CD4-positive, alpha-beta T cell treated with Interleukin-15 for 4 hours (primary cell): ENCODE measurements around the gene PPHLN1.
A peak's percentile ranks its signal among the peaks of the same experiment; 100 is the strongest.

Experiments used
- DNase-seq: peaks from one replicate; pipeline ENCODE4 v3.0.0-alpha.2; 2020; ENCODE audit warnings: low spot score

Gene PPHLN1

DNA sequence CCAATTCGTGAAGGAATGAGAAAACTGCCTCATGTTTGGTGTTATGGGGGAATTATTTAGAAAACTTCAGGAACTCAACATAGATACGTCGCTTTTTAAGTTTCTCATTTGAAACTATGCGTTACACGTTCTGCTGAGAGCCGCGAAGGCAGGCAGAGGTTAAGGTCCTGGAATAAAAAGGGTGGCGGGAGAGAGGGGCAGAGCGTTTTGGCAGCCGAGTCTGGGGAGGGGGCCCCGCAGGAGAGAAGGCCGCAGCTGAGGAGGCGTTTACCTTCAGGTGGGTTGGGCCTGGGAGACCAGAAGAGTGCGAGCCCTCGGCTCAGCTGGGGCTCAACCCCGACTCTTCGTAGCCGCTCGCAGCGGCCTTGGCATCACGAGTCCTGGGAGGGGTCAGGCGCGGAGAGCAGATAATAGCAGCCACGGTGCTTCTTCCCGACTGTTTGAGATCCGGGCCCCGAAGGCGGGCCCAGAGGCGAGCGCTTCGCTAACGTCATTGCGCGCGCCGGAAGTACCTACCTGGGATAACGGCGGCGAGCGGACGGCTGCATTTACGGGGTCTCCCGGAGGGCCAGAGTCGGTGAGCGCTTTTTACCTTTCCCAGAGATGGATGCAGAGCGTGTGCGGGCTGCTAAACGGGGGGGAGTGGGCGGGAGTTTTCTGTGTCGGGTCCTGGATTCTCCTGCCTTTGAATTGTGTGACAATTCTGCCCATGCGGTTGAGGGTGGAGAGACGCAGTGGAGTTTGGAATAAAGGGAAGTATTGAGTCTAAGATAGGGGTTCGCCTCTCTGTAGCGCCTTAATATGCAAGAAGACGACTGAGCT, at the start of gene PPHLN1, which contains the start of gene ZCRB1:
PPHLN1 (plus strand) TSS at position 515 of the 822 bp plus-strand sequence. CDS start 9,736 bp downstream, outside the sequence.
ZCRB1 (minus strand) TSS at position 442 of the 822 bp plus-strand sequence. CDS start 1,992 bp downstream, outside the sequence.
- peak; percentile 75 for DNase-seq

- DNase-seq, result no peak
Observed at GRCh38 chr12:42277396-42278127, 48.4 kb upstream of the PPHLN1 start.

DNA sequence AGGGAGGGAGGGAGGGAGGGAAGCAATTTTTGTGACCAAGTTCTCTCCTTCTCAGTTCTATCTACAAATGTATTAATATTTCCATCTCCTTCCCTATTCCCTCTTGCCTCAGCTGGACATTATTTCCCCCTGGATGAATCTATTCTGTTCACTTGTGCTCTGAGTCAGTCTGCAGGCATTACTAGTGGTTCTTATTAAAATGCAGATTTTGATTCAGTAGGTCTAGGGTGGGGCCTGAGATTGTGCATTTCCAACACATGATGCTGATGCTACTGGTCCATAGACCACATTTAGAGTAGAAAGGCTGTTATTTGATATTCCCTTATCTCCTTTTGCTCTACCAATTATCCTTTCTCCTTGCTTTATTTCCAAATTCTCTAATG, 47.8 kb upstream of the PPHLN1 start:
- DNase-seq, result no peak

DNA sequence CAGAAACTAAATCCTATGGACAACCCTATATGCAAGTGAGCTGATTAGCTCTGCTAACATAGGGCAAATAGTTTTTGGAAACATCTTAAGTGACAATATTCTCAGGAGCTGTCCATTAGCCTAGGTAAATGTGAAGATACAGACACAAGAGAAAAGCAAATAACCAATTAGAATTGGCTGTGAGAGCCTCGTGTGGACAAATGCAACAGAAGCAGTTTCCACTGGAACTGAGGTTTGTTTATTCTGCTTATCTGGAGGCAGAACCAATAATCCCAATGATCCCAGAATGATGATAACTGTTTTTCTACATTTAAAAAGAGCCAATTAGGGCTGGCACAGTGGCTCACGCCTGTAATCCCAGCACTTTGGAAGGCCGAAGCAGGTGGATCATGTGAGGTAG, 44.7 kb upstream of the PPHLN1 start:
- no peak for DNase-seq

- no peak for DNase-seq
Observed at GRCh38 chr12:42281844-42282243, 44.1 kb upstream of the PPHLN1 start.

DNA sequence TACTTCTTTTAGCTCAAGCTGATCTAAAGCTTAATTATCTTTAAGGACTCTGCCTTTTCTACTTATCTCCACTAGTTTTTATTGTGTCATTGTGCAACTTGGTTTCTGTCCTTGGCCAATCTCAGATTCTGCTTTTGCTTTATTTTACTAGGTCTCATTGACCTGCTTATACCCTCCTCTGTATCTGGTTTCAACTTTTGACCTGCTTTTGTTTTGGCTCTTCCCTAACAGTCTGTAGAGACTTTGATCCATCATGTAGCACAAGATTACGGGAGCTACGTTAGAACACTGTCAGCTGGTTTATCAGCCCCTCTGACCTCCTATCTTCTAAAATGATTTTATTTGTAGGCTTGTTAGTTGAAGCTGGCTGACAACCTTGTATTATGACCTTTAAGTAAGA, 43.7 kb upstream of the PPHLN1 start:
- DNase-seq, result no peak

GRCh38 chr12:42283739-42284138, 42.2 kb upstream of the PPHLN1 start:
- DNase-seq, result no peak

- no peak for DNase-seq
Observed at GRCh38 chr12:42284157-42284556, 41.8 kb upstream of the PPHLN1 start.

- no peak for DNase-seq
Observed at GRCh38 chr12:42284876-42285275, 41.1 kb upstream of the PPHLN1 start.

DNA sequence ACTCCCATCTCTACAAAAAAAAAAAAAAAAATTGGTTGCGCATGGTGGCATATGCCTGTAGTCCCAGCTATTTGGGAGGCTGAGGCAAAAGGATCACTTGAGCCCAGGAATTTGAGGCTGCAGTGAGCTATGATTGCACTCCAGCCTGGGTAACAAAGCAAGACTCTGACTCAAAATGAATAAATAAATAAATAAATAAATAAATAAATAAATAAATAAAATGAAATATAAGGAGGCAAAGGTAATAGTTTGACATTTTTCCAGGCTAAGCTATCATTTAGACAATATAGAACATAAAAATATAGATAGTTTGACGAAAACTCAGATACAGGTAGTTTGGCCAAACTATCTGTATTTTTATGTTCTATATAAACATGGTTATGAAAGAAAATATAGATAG, 40.5 kb upstream of the PPHLN1 start:
- DNase-seq, result no peak

DNA sequence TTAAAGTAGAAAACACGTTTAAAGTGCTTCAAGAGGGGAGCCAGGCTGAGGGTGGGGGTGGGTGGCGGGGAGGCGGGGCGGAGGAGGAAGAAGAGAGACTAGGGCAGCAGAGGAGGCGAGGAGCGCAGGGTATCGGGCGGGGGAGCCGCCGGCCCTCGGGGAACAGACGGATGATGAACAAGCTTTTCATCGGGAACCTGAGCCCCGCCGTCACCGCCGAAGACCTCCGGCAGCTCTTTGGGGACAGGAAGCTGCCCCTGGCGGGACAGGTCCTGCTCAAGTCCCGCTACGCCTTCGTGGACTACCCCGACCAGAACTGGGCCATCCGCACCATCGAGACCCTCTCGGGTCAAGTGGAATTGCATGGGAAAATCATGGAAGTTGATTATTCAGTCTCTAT, 39.2 kb upstream of the PPHLN1 start:
- DNase-seq, result no peak

GRCh38 chr12:42288544-42288943, 37.4 kb upstream of the PPHLN1 start:
- DNase-seq, result no peak

- DNase-seq, result no peak
Observed at GRCh38 chr12:42291680-42292079, 34.3 kb upstream of the PPHLN1 start.

- DNase-seq, result peak; percentile 15
Observed at GRCh38 chr12:42296503-42297109, 29.4 kb upstream of the PPHLN1 start.

GRCh38 chr12:42298887-42299286, 27.1 kb upstream of the PPHLN1 start:
- no peak for DNase-seq

DNA sequence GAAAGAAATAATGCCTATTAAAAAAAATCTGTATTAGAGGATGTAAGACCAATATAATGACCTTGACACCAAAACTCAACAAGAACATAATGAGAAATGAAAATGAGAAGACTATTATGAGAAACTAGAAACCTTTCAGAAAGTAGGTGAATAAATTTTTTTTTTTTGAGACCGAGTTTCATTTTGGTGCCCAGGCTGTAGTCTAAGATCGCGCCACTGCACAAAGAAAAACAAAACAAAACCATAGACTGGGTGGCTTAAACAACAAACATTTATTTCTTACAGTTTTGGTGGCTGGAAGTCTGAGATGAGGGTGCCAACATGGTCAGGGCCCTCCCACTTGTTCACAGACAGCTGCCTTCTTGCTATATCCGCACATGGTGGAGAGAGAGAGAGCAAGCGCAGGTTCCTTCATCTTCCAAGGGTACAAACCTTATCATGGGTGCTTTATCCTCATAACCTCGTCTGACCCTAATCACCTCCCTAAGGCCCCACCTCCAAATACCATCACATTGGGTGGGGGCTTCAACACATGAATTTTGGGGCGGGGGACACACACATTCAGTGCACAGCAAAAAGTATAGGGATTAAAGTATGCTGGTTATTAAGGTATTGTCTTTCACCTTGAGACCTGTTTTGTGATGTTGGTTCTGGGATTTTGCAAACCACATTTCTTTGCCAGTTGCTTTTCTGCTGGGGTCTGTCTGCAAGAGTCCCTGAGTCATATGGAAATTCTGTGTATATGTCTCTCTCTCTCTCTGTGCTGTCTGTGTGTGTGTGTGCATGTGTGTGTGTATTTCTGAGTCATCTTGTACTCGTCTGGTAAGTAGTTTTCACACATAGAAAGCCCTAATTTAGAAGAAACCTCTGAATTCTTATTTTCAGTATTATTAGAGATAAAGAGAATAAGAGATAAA, 26.3 kb upstream of the PPHLN1 start:
- DNase-seq, result peak; percentile 62

DNA sequence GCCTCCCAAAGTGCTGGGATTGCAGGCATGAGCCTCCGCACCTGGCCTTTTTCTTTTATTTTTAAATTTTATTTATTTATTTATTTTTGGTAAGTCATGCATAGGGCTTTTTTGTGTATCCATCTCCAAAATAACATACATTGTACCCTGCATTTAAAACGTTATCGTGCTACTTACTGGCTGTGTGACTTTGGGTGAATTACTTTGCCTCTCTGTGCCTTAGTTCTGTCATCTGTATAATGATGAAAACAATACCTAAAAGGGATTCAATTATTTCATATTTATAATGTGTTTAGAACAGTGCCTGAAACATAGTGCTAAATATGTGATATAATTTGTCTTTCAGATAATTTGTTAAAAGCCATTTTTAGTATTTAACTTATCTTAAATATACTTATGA, 19.7 kb upstream of the PPHLN1 start:
- no peak for DNase-seq

GRCh38 chr12:42308390-42308789, 17.6 kb upstream of the PPHLN1 start:
- DNase-seq, result no peak

- no peak for DNase-seq
Observed at GRCh38 chr12:42309996-42310395, 16.0 kb upstream of the PPHLN1 start.

DNA sequence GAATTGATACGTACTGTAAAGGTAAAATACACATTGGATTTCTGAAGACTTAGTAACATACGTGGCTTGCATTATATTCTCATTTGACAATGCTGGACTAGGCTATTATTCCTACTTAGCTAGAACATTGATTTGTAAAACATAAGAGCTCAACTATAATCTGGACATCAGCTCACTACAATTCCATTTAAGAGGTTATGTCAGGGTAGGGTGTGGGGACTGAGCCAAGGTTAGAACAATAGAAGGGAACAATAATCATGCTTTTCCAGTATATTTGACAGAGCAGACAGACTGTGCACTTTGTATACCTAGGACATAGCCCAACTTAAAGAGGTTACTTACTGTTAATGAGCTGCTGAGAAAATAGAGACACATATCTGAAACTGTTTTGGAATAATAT, 10.9 kb upstream of the PPHLN1 start:
- no peak for DNase-seq

GRCh38 chr12:42320796-42321195, 5.2 kb upstream of the PPHLN1 start:
- no peak for DNase-seq

- DNase-seq, result no peak
Observed at GRCh38 chr12:42322567-42322966, 3.4 kb upstream of the PPHLN1 start.
